ENCODE data around the gene TBXA2R.

DNA sequence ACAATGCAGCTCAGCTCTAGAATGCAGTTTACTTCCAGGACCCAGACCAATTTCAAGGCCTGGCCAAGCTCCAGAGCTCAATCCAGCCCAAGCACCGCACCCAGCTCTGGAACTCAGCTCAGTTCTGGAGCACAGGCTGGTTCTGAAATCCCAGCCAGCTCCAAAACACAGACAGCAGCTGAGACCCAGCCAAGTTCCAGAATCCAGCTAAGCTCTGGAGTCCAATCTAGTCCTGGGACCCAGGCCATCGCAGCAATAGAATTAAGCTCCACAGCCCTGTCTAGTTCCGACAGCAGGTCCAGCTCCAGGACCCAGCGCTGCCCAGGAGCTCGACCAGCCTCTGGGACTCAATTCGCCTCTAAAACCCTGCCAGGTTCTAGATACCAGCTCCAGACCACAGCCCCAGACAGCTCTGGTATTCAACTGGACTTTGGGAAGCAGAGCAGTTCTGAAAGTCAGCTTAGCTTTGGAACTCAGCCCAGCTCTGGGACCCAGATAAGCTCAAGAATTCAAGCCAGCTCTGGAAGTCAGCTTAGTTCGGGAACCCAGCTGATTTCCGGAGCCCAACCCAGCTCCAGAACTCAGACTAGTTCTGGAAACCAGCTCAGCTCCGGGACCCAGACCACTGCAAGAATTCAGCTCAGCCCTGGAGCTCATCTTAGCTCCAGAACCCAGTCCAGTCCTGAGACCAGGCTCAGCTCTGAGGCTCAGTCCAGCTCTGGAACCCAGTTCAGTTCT lies 14.6 kb downstream of the TBXA2R start:
- TF ChIP-seq TCF12 (IDR thresholded peaks at IDR 0.05; ENCODE audit: low read depth) (no peak), YY1 (IDR thresholded peaks at IDR 0.05; ENCODE audit: low read depth) (no peak), FOXM1 (IDR thresholded peaks at IDR 0.05; ENCODE audit: borderline replicate concordance, low read depth) (no peak), CEBPB (IDR thresholded peaks at IDR 0.05) (no peak), EGR1 (IDR thresholded peaks at IDR 0.05) (no peak), TAF1 (IDR thresholded peaks at IDR 0.05; ENCODE audit: low read depth) (no peak), TEAD4 (IDR thresholded peaks at IDR 0.05) (no peak)
- TF ChIP-seq, protein P1, sequence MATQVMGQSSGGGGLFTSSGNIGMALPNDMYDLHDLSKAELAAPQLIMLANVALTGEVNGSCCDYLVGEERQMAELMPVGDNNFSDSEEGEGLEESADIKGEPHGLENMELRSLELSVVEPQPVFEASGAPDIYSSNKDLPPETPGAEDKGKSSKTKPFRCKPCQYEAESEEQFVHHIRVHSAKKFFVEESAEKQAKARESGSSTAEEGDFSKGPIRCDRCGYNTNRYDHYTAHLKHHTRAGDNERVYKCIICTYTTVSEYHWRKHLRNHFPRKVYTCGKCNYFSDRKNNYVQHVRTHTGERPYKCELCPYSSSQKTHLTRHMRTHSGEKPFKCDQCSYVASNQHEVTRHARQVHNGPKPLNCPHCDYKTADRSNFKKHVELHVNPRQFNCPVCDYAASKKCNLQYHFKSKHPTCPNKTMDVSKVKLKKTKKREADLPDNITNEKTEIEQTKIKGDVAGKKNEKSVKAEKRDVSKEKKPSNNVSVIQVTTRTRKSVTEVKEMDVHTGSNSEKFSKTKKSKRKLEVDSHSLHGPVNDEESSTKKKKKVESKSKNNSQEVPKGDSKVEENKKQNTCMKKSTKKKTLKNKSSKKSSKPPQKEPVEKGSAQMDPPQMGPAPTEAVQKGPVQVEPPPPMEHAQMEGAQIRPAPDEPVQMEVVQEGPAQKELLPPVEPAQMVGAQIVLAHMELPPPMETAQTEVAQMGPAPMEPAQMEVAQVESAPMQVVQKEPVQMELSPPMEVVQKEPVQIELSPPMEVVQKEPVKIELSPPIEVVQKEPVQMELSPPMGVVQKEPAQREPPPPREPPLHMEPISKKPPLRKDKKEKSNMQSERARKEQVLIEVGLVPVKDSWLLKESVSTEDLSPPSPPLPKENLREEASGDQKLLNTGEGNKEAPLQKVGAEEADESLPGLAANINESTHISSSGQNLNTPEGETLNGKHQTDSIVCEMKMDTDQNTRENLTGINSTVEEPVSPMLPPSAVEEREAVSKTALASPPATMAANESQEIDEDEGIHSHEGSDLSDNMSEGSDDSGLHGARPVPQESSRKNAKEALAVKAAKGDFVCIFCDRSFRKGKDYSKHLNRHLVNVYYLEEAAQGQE (IDR thresholded peaks at IDR 0.05; ENCODE audit: low read depth): no peak

All from Ishikawa (cell line).